A673 (cell line): ENCODE data around the gene CHAC2.

Source experiments
- EZH2 ChIP-seq: fragments of 200-600 bp; sonication (generic); IDR thresholded peaks from 2 replicates; pipeline ENCODE4 v1.6.1; 2017; ENCODE audit warnings: borderline replicate concordance, low read depth, mild to moderate bottlenecking, mixed read lengths, antibody characterized with exemption, low read length; ENCODE audit not compliant: poor library complexity, severe bottlenecking
- TF ChIP-seq, protein P1 (sequence below): fragments of 300-800, 200-600 bp; sonication (generic); conservative IDR thresholded peaks from 2 replicates; pipeline ENCODE4 v1.5.1; 2017; ENCODE audit warnings: low read depth, mild to moderate bottlenecking, antibody characterized with exemption, low read length, moderate library complexity, mixed read lengths

DNA sequence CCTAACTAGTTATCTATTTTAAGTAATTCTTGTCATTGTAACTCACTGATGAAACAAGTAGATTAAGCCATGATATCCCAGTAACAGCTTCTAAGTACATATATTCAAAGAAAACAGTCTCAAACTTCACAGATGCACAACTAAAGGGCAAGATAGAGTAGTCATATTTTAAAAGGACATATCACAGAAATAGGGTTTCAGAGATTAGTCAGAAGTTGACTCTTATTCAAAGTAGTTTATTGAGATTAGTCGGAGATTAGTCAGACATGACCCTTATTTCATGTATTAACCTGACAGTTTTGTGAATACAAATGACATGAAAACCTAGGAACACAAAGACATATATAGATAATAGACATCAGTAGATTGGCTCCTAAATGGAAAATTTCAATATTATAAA is 15.9 kb upstream of the CHAC2 start:
- TF ChIP-seq, protein P1, sequence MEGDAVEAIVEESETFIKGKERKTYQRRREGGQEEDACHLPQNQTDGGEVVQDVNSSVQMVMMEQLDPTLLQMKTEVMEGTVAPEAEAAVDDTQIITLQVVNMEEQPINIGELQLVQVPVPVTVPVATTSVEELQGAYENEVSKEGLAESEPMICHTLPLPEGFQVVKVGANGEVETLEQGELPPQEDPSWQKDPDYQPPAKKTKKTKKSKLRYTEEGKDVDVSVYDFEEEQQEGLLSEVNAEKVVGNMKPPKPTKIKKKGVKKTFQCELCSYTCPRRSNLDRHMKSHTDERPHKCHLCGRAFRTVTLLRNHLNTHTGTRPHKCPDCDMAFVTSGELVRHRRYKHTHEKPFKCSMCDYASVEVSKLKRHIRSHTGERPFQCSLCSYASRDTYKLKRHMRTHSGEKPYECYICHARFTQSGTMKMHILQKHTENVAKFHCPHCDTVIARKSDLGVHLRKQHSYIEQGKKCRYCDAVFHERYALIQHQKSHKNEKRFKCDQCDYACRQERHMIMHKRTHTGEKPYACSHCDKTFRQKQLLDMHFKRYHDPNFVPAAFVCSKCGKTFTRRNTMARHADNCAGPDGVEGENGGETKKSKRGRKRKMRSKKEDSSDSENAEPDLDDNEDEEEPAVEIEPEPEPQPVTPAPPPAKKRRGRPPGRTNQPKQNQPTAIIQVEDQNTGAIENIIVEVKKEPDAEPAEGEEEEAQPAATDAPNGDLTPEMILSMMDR: no peak
- no peak for TF ChIP-seq EZH2
